Measurements from ENCODE around the gene LECT2.

The LECT2 gene

GRCh38 chr5:135934939-135935338 is 19.8 kb downstream of the LECT2 start:
- no peak for DNase-seq (ENCODE audit: low read depth)

- DNase-seq (ENCODE audit: low read depth), result no peak
These were observed 23.9 kb downstream of the LECT2 start for GRCh38 chr5:135930949-135931295.

- no peak for DNase-seq (ENCODE audit: low read depth)
These were observed 24.5 kb downstream of the LECT2 start for GRCh38 chr5:135930029-135930948.

DNA sequence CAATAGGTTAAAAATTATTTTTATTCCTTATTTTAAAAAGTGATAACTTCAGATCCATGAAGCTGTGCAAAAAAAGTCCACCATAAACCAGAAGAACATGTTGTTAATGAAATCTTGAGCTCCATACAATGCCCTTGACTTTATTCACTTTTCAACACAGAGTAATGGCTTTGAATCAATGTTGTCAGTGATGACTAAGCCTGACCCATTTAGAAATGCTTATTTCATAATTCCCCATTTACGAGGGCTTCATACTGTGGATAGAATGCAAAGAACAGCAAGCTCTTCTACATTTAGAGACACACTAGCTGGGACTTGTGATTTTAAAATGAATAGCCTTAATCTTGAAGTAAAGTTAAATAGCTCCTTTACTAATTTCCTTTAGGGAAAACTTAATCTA is 33.4 kb downstream of the LECT2 start:
- no peak for DNase-seq (ENCODE audit: low read depth)

DNA sequence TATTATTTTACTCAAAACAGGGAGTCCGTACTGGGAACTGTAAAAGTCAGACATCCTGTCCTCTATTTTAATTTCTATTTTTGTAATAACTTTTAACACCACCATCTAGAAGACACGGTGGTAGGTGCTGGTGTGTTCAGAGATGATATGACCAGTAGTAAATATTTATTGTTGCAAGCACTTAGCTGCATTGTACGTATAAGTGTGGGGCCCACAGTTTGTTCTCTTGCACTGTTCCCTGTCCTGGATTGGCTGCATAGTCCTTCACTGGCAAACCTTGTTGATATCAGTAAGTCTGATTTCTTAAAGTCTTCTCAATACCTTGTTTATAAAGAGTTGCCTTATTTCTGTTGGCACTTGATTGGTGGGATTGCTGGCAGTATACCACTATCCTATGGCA is 34.6 kb downstream of the LECT2 start:
- no peak for DNase-seq (ENCODE audit: low read depth)

- DNase-seq (ENCODE audit: low read depth), result no peak
These were observed 38.0 kb downstream of the LECT2 start for GRCh38 chr5:135916638-135917263.

- DNase-seq (ENCODE audit: low read depth), result no peak
These were observed 39.2 kb downstream of the LECT2 start for GRCh38 chr5:135915466-135916001.

- no peak for DNase-seq (ENCODE audit: low read depth)
These were observed 40.8 kb downstream of the LECT2 start for GRCh38 chr5:135913713-135914626.

DNA sequence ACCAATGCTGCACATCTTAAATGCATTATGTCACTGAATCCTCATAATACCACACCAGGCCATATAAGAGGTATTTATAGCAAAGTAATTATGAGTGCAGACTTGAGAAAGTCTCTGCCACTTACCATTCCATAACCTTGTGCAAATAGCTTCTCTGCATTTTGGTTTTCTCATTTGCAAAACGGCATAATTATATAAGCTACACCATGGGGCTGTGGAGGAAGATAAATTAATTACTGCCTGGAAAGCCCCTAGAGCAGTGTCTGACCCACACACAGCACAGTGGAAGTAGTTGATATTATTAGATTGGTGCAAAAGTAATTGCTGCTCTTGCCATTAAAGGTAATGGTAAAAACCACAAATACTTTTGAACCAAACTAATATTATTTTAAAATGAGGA is 49.6 kb downstream of the LECT2 start:
- no peak for DNase-seq (ENCODE audit: low read depth)

DNA sequence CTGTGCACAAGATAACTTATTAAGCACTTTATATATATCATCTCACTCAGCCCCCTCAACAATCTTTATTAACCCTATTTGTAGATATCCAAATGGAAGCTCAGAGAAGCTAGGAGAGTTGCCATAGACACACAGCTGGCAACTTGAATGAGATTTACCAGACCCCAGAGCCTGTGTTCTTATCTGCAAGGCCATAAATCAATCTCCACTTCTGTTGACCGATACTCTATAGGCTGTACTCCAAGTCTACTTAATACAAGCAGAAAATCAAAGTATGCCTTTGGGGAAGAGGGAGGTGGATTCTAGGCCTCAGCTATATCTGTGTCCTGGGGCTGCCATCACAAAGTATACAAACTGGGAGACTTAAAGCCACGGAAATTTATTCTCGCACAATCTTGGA is 53.1 kb downstream of the LECT2 start:
- no peak for DNase-seq (ENCODE audit: low read depth)

DNA sequence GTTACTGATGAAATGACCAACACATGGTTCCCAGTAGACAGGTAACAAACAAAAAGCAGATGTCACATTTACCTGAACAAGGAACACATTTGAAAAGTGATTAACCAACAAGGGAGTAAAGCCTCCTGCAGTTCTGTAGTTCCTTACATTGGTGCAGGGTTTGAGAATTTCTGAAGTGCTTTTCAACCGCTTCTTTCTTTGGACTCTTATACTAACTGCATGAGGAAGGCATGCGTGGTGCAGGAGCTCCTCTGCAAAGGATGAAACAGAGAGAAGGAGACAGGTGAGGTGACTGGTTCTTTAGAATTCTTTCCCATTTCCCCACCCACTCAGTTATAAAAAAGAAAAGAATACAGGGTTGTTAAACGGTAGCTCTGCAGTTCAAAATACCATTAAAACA is 54.5 kb downstream of the LECT2 start:
- no peak for DNase-seq (ENCODE audit: low read depth)

- no peak for DNase-seq (ENCODE audit: low read depth)
These were observed 56.1 kb downstream of the LECT2 start for GRCh38 chr5:135898651-135899050.
